Peyer's patch (tissue), 4 donors: ENCODE data around the gene ZNF563. TPM values are rescaled to one million over a fixed set of nuclear protein-coding genes. Genes with fewer than 3 reads are reported as not detected.

Experiments used
- DNase-seq, 3 donors: peaks; one replicate each; pipeline ENCODE4 v3.0.0-alpha.2; 2017 to 2019
- H3K27ac ChIP-seq, 4 donors: fragments of 200-600 bp; sonication (generic); one replicate each; pipeline ENCODE4 v1.5.1; 2016 to 2019
- H3K27me3 ChIP-seq, 2 donors: fragments of 200-600 bp; sonication (generic); one replicate each; pipeline ENCODE4 v1.5.1; 2019
- H3K36me3 ChIP-seq, 3 donors: fragments of 200-600 bp; sonication (generic); one replicate each; pipeline ENCODE4 v1.5.1; 2016 to 2019
- H3K4me1 ChIP-seq, 4 donors: fragments of 200-600 bp; sonication (generic); one replicate each; pipeline ENCODE4 v1.5.1; 2016 to 2019
- H3K4me3 ChIP-seq, 4 donors: fragments of 200-600 bp; sonication (generic); 1 replicate in 3 of 4; 2 replicates in 1 of 4; pipeline ENCODE4 v1.5.1; 2016 to 2019; ENCODE audit warnings: mild to moderate bottlenecking in 1 of 4
- H3K9me3 ChIP-seq, 4 donors: fragments of 200-600 bp; sonication (generic); one replicate each; pipeline ENCODE4 v1.5.1; 2016 to 2019; ENCODE audit warnings: mild to moderate bottlenecking in 1 of 4
- CTCF ChIP-seq, 6 experiments: fragments of 450-650 bp in 4 of 6; fragments of 200-600 bp in 2 of 6; sonication (generic) in 1 of 6; IDR thresholded peaks; one replicate each; pipeline ENCODE4 v1.5.1; 2017 to 2019; ENCODE audit warnings: antibody characterized with exemption in 6 of 6, mild to moderate bottlenecking in 3 of 6, moderate library complexity in 1 of 6
- POLR2A ChIP-seq, 2 donors: fragments of 450-650 bp; IDR thresholded peaks; one replicate each; pipeline ENCODE4 v1.5.1; 2017; ENCODE audit warnings: antibody characterized with exemption in 2 of 2, mild to moderate bottlenecking in 2 of 2, moderate library complexity in 2 of 2
- total RNA-seq, 4 donors: library from RNA; depleted of rRNA; stranded (reverse); fragments of >200 nt; gene quantifications; one replicate each; pipeline ENCODE4 v1.1.0, GENCODE V29; 2016

Gene ZNF563
- total RNA-seq, 4 donors from 2014 or later = 1.8 to 9.1 (median 4.1) TPM

GRCh38 chr19:12287958-12288500 is 45.4 kb downstream of the ZNF563 start:
- TF ChIP-seq CTCF (IDR thresholded peaks at IDR 0.05) (no peak), POLR2A (IDR thresholded peaks at IDR 0.05) (no peak)
- no peak overlapping the region for H3K4me3 ChIP-seq
- peaks cover 0 to 63% (median 0%) of the 10 kb centered on the region in 3 donors for H3K36me3 ChIP-seq
- H3K9me3 ChIP-seq = peaks cover 0 to 6% (median 0%) of the 10 kb centered on the region in 4 donors
- H3K27me3 ChIP-seq = no peaks in the 10 kb centered on the region
- peaks cover 0 to 19% (median 0%) of the 10 kb centered on the region in 4 donors for H3K4me1 ChIP-seq
- no peak overlapping the region for H3K27ac ChIP-seq
- no peak for DNase-seq

- Histone ChIP-seq H3K27ac (no peak overlapping the region), H3K27me3 (no peaks in the 10 kb centered on the region), H3K4me1 (peaks cover 0 to 8% (median 0%) of the 10 kb centered on the region in 4 donors), H3K9me3 (peaks cover 0 to 6% (median 0%) of the 10 kb centered on the region in 4 donors), H3K36me3 (peaks cover 0 to 41% (median 0%) of the 10 kb centered on the region in 3 donors), H3K4me3 (no peak overlapping the region)
- no peak for TF ChIP-seq CTCF (IDR thresholded peaks at IDR 0.05)
- TF ChIP-seq POLR2A (IDR thresholded peaks at IDR 0.05) = no peak
- DNase-seq = no peak
Observed at GRCh38 chr19:12284631-12285030, 48.8 kb downstream of the ZNF563 start.

GRCh38 chr19:12284226-12284625 is 49.2 kb downstream of the ZNF563 start:
- TF ChIP-seq CTCF (IDR thresholded peaks at IDR 0.05) = no peak
- TF ChIP-seq POLR2A (IDR thresholded peaks at IDR 0.05) = no peak
- no peaks in the 10 kb centered on the region for H3K27me3 ChIP-seq
- no peak overlapping the region for H3K27ac ChIP-seq
- peaks cover 0 to 6% (median 0%) of the 10 kb centered on the region in 4 donors for H3K4me1 ChIP-seq
- peaks cover 0 to 10% (median 0%) of the 10 kb centered on the region in 4 donors for H3K9me3 ChIP-seq
- H3K36me3 ChIP-seq = peaks cover 0 to 42% (median 0%) of the 10 kb centered on the region in 3 donors
- no peak overlapping the region for H3K4me3 ChIP-seq
- DNase-seq = no peak

- Histone ChIP-seq H3K4me3 (no peak overlapping the region), H3K27me3 (no peaks in the 10 kb centered on the region), H3K9me3 (peaks cover 0 to 53% (median 6%) of the 10 kb centered on the region in 4 donors), H3K4me1 (no peaks in the 10 kb centered on the region), H3K27ac (no peak overlapping the region), H3K36me3 (peaks cover 0 to 50% (median 4%) of the 10 kb centered on the region in 3 donors)
- DNase-seq = no peak
- TF ChIP-seq POLR2A (IDR thresholded peaks at IDR 0.05) (no peak), CTCF (IDR thresholded peaks at IDR 0.05) (no peak)
Observed at GRCh38 chr19:12278713-12279112, 54.7 kb downstream of the ZNF563 start.

- Histone ChIP-seq H3K4me1 (no peaks in the 10 kb centered on the region), H3K27ac (no peak overlapping the region), H3K4me3 (no peak overlapping the region), H3K9me3 (peaks cover 0 to 91% (median 26%) of the 10 kb centered on the region in 4 donors), H3K27me3 (no peaks in the 10 kb centered on the region), H3K36me3 (peaks cover 0 to 75% (median 14%) of the 10 kb centered on the region in 3 donors)
- no peak for DNase-seq
- TF ChIP-seq CTCF (IDR thresholded peaks at IDR 0.05) (no peak), POLR2A (IDR thresholded peaks at IDR 0.05) (no peak)
Observed at GRCh38 chr19:12272980-12273901, 60.2 kb downstream of the ZNF563 start.
